H1 (cell line): ENCODE results near the gene YOD1. TPM values are rescaled to one million over a fixed set of nuclear protein-coding genes. Genes with fewer than 3 reads are reported as not detected.
A peak's percentile ranks its signal among the peaks of the same experiment; 100 is the strongest.

Source experiments
- CTCF ChIA-PET: fragments of 300-600 bp; sonication (Branson Sonifier 250); formaldehyde crosslinking; loops from one replicate; lab custom pipeline; 2021; ENCODE audit not compliant: partially characterized antibody; lab: Charles Lee
- POLR2A ChIA-PET: fragments of 300-600 bp; sonication (Branson Sonifier 250); formaldehyde crosslinking; loops from one replicate; lab custom pipeline; 2021; ENCODE audit warnings: inconsistent platforms; ENCODE audit not compliant: partially characterized antibody; lab: Charles Lee
- DNase-seq, 2 experiments: peaks; one replicate each; pipeline versions ENCODE4 v3.0.0 to v3.0.0-alpha.2; 2010 to 2022; ENCODE audit warnings: low spot score in 2 of 2, low read depth in 1 of 2, mixed read lengths in 1 of 2
- FAIRE-seq: peaks from 2 replicates; lab custom pipeline; 2011; peaks lifted over from hg19 to GRCh38; lab: Jason Lieb, UNC
- H2AFZ ChIP-seq: 2 replicates; pipeline ENCODE4 v1.8.1; 2012; ENCODE audit warnings: low read length, inconsistent platforms
- H2AK5ac ChIP-seq: 2 replicates; pipeline ENCODE4 v1.6.1; 2013; ENCODE audit warnings: low read depth, low read length
- H2BK120ac ChIP-seq: replicated peaks from 2 replicates; pipeline ENCODE3; 2013; ENCODE audit warnings: low read depth, low read length, inconsistent platforms
- H2BK12ac ChIP-seq: 2 replicates; pipeline ENCODE4 v1.6.1; 2013; ENCODE audit warnings: low read depth, low read length
- H2BK15ac ChIP-seq: 2 replicates; pipeline ENCODE4 v1.6.1; 2013; ENCODE audit warnings: low read length
- H2BK20ac ChIP-seq: 2 replicates; pipeline ENCODE4 v1.6.1; 2013; ENCODE audit warnings: low read length
- H2BK5ac ChIP-seq: 2 replicates; pipeline ENCODE4 v1.6.1; 2013; ENCODE audit warnings: low read depth, low read length
- H3K14ac ChIP-seq: 2 replicates; pipeline ENCODE4 v1.6.1; 2013; ENCODE audit warnings: inconsistent platforms; ENCODE audit not compliant: insufficient read length
- H3K18ac ChIP-seq: 2 replicates; pipeline ENCODE4 v1.6.1; 2013; ENCODE audit warnings: low read length; ENCODE audit errors: extremely low read depth
- H3K23ac ChIP-seq: 2 replicates; pipeline ENCODE4 v1.6.1; 2013; ENCODE audit warnings: inconsistent platforms; ENCODE audit not compliant: insufficient read length
- H3K23me2 ChIP-seq: 2 replicates; pipeline ENCODE4 v1.6.1; 2013; ENCODE audit warnings: low read depth, low read length
- H3K27ac ChIP-seq: 2 replicates; pipeline ENCODE4 v1.6.1; 2011; ENCODE audit warnings: low read depth, low read length, inconsistent platforms
- H3K27me3 ChIP-seq, 4 experiments: replicated peaks in 1 of 4; 1 replicate in 1 of 4; 2 replicates in 3 of 4; pipeline versions ENCODE4 v1.6.1 to v1.8.1; 2011 to 2013; ENCODE audit warnings: low read length in 3 of 4, mild to moderate bottlenecking in 3 of 4, inconsistent platforms in 2 of 4, mixed read lengths in 2 of 4, moderate library complexity in 1 of 4; ENCODE audit not compliant: control insufficient read depth in 3 of 4, insufficient read depth in 3 of 4; ENCODE audit errors: extremely low read depth in 1 of 4
- H3K36me3 ChIP-seq, 4 experiments: 2 replicates each; pipeline versions ENCODE4 v1.6.1 to v1.8.1; 2011 to 2013; ENCODE audit warnings: mild to moderate bottlenecking in 4 of 4, low read length in 3 of 4, moderate library complexity in 2 of 4, control low read depth in 1 of 4, inconsistent platforms in 1 of 4; ENCODE audit not compliant: insufficient read depth in 4 of 4, control insufficient read depth in 2 of 4
- H3K4ac ChIP-seq: replicated peaks from 2 replicates; pipeline ENCODE3; 2013; ENCODE audit warnings: low read length, low read depth, mixed read lengths, inconsistent platforms; ENCODE audit not compliant: insufficient read length
- H3K4me1 ChIP-seq, 4 experiments: replicated peaks in 1 of 4; 1 replicate in 1 of 4; 2 replicates in 3 of 4; pipeline versions ENCODE4 v1.6.1 to v1.8.1; 2011 to 2013; ENCODE audit warnings: low read length in 3 of 4, inconsistent platforms in 2 of 4, mixed read lengths in 1 of 4; ENCODE audit not compliant: insufficient read depth in 4 of 4, control insufficient read depth in 3 of 4
- H3K4me2 ChIP-seq, 2 experiments: 2 replicates each; pipeline versions ENCODE4 v1.6.1 to v1.8.1; 2011 to 2013; ENCODE audit warnings: low read depth in 2 of 2, low read length in 2 of 2, control low read depth in 1 of 2, inconsistent platforms in 1 of 2, mild to moderate bottlenecking in 1 of 2; ENCODE audit not compliant: insufficient read depth in 1 of 2
- H3K4me3 ChIP-seq, 4 experiments: fragments of 200-600, 300-600 bp in 1 of 4; sonication (generic), shearing (Covaris generic), sonication (Bioruptor Twin) in 1 of 4; 2 replicates each; pipeline versions ENCODE4 v1.5.1 to v1.8.1; 2011 to 2016; ENCODE audit warnings: low read length in 4 of 4, low read depth in 3 of 4, control low read depth in 2 of 4, inconsistent platforms in 2 of 4, mild to moderate bottlenecking in 2 of 4, mixed read lengths in 1 of 4, moderate library complexity in 1 of 4; ENCODE audit not compliant: insufficient read depth in 2 of 4; ENCODE audit errors: extremely low read depth in 1 of 4
- H3K56ac ChIP-seq: replicated peaks from 2 replicates; pipeline ENCODE3; 2013; ENCODE audit warnings: low read depth, mild to moderate bottlenecking, mixed read lengths, low read length, inconsistent platforms; ENCODE audit not compliant: insufficient read length
- H3K79me1 ChIP-seq: 2 replicates; pipeline ENCODE4 v1.6.1; 2013; ENCODE audit warnings: low read depth, low read length, control low read depth
- H3K79me2 ChIP-seq, 2 experiments: 2 replicates each; pipeline versions ENCODE4 v1.6.1 to v1.8.1; 2012 to 2013; ENCODE audit warnings: low read length in 2 of 2, mild to moderate bottlenecking in 2 of 2, inconsistent platforms in 1 of 2; ENCODE audit not compliant: insufficient read depth in 2 of 2, control insufficient read depth in 1 of 2
- H3K9ac ChIP-seq, 4 experiments: replicated peaks in 1 of 4; 1 replicate in 1 of 4; 2 replicates in 3 of 4; pipeline versions ENCODE4 v1.6.1 to v1.8.1; 2011 to 2013; ENCODE audit warnings: low read depth in 3 of 4, low read length in 3 of 4, control low read depth in 2 of 4, mild to moderate bottlenecking in 2 of 4, moderate library complexity in 2 of 4, inconsistent platforms in 1 of 4; ENCODE audit errors: extremely low read depth in 1 of 4
- H3K9me3 ChIP-seq, 2 experiments: 2 replicates each; pipeline versions ENCODE4 v1.6.1 to v1.8.1; 2012 to 2013; ENCODE audit warnings: mild to moderate bottlenecking in 2 of 2, moderate library complexity in 2 of 2, control low read depth in 1 of 2, inconsistent platforms in 1 of 2, low read depth in 1 of 2, low read length in 1 of 2, mixed read lengths in 1 of 2; ENCODE audit not compliant: insufficient read depth in 2 of 2
- H4K20me1 ChIP-seq, 2 experiments: replicated peaks in 1 of 2; 2 replicates each; pipeline versions ENCODE3 to v1.8.1; 2011 to 2013; ENCODE audit warnings: inconsistent platforms in 2 of 2, low read length in 2 of 2, mild to moderate bottlenecking in 1 of 2; ENCODE audit not compliant: insufficient read depth in 2 of 2, control insufficient read depth in 1 of 2
- H4K5ac ChIP-seq: 2 replicates; pipeline ENCODE4 v1.6.1; 2013; ENCODE audit warnings: low read length, low read depth, mixed read lengths, inconsistent platforms; ENCODE audit not compliant: insufficient read length
- H4K8ac ChIP-seq: 2 replicates; pipeline ENCODE4 v1.8.0; 2013; ENCODE audit warnings: mild to moderate bottlenecking, moderate library complexity, low read length, inconsistent platforms; ENCODE audit not compliant: insufficient read depth; ENCODE audit errors: extremely low read depth
- H4K91ac ChIP-seq: replicated peaks from 2 replicates; pipeline ENCODE3; 2013; ENCODE audit warnings: low read length, mixed read lengths, inconsistent platforms; ENCODE audit not compliant: insufficient read length
- ASH2L ChIP-seq: fragments of 200-600, 300-600 bp; sonication (generic); IDR thresholded peaks from one replicate; pipeline ENCODE4 v1.7.1; 2017; ENCODE audit warnings: low read length
- GABPA ChIP-seq: IDR thresholded peaks from 2 replicates; pipeline ENCODE4 v1.6.1; 2011; ENCODE audit warnings: mild to moderate bottlenecking, low read length, moderate library complexity, borderline replicate concordance; ENCODE audit not compliant: insufficient read depth
- HDAC2 ChIP-seq, 2 experiments: fragments of 300-600 bp in 1 of 2; sonication (generic) in 1 of 2; IDR thresholded peaks; 2 replicates each; pipeline ENCODE4 v1.6.1; 2011 to 2012; ENCODE audit warnings: low read depth in 2 of 2, low read length in 2 of 2, mild to moderate bottlenecking in 2 of 2, moderate library complexity in 2 of 2, borderline replicate concordance in 1 of 2, inconsistent platforms in 1 of 2
- NANOG ChIP-seq: IDR thresholded peaks from 2 replicates; pipeline ENCODE4 v1.6.1; 2011; ENCODE audit warnings: low read length, low read depth, mild to moderate bottlenecking, inconsistent platforms; ENCODE audit not compliant: insufficient read depth, poor library complexity, severe bottlenecking
- RBBP5 ChIP-seq: IDR thresholded peaks from 2 replicates; pipeline ENCODE4 v1.7.1; 2012; ENCODE audit warnings: low read depth, mild to moderate bottlenecking, inconsistent platforms, low read length, moderate library complexity, borderline replicate concordance
- SIN3A ChIP-seq, 2 experiments: IDR thresholded peaks in 1 of 2; conservative IDR thresholded peaks in 1 of 2; 2 replicates each; pipeline ENCODE4 v1.6.1; 2011 to 2012; ENCODE audit warnings: low read length in 2 of 2, improper control_type of control experiment in 1 of 2, low read depth in 1 of 2, mild to moderate bottlenecking in 1 of 2
- SP1 ChIP-seq: IDR thresholded peaks from 2 replicates; pipeline ENCODE4 v1.6.1; 2011; ENCODE audit warnings: low read depth, low read length
- SP2 ChIP-seq: IDR thresholded peaks from 2 replicates; pipeline ENCODE4 v1.6.1; 2012; ENCODE audit warnings: mild to moderate bottlenecking, low read length, inconsistent platforms
- WGBS, 2 experiments: shearing (Covaris generic) in 1 of 2; methylation state at CpG; one replicate each; pipeline versions ENCODE4 v1.1.6 to v1.1.7; 2013 to 2015; ENCODE audit warnings: low lambda C conversion rate in 2 of 2, mixed read lengths in 2 of 2, inconsistent platforms in 1 of 2, low coverage in 1 of 2, missing lambda C conversion rate in 1 of 2; ENCODE audit not compliant: insufficient replicate concordance in 2 of 2, insufficient coverage in 1 of 2, insufficient read length in 1 of 2; ENCODE audit errors: extremely low coverage in 1 of 2, missing lambda C conversion rate in 1 of 2; 5-methylcytosine and 5-hydroxymethylcytosine counted together
- polyA plus RNA-seq, 7 experiments: library from polyadenylated mRNA; depleted of rRNA in 3 of 7; stranded (reverse) in 5 of 7; unstranded in 2 of 7; fragments of >200 nt in 5 of 7; fragments of 200-250 nt in 2 of 7; gene quantifications; 1 replicate in 5 of 7; 2 replicates in 1 of 7; 4 replicates in 1 of 7; pipeline versions ENCODE4 v1.2.1 to v1.2.3, GENCODE V29; 2011 to 2013; ENCODE audit warnings: missing spikeins in 2 of 7, mixed read lengths in 2 of 7
- total RNA-seq: library from RNA; stranded (reverse); fragmentation: NEBNext Ultra II Directional; extraction: Animal tissue kit (Norgen Biotek cat#: 25700); gene quantifications from 2 replicates; pipeline ENCODE4 v1.2.1, GENCODE V29; 2021
- TF ChIP-seq, protein P1 (sequence below), 3 experiments: IDR thresholded peaks; 1 replicate in 2 of 3; 2 replicates in 1 of 3; pipeline versions ENCODE4 v1.5.1 to v1.6.1; 2011; ENCODE audit warnings: low read length in 3 of 3, mild to moderate bottlenecking in 3 of 3, inconsistent platforms in 2 of 3, low read depth in 1 of 3, moderate library complexity in 1 of 3; ENCODE audit not compliant: insufficient read depth in 1 of 3; ENCODE audit errors: control extremely low read depth in 1 of 3

The YOD1 gene
- total and polyA plus RNA-seq, 2 of the 8 experiments (the other 6 are each of a cell fraction or from before 2014, with no cell fraction given): 1.9 to 11.8 TPM

DNA sequence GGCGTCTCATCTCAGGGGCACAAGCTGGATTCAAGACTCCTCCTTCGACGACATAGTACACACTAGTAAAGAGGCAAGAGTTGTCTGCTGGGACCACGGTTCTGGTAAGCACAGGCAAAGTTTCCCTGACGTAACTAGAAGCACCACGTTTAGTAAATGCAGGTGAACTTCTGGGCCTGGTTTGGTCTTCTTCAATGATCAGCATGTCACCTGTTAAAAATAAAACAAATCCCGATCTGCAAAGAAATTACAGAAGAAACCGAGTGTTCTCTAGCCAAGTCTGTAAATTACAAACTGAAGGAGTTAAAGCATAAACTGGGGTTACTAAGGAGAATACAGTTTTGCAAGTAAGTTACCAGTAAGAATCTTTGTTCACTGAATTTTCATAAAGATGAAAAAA lies 1.5 kb downstream of the YOD1 start:
- H3K18ac ChIP-seq: no peak overlapping the region
- peaks cover 5% of the 10 kb centered on the region; the same call in 1 of the 2 replicates for H3K23me2 ChIP-seq
- peak overlapping the region in 1 of 2 experiments; percentile 73; a peak in 3 of 4 replicates for H3K4me2 ChIP-seq
- H3K27me3 ChIP-seq: no peaks in the 10 kb centered on the region
- H2BK20ac ChIP-seq: no peak overlapping the region
- 75% methylated on average over 8 of the region's 8 CpGs; no CpG with 5 or more reads in 1 of the 2 experiments for WGBS, 2 experiments
- peak overlapping the region; percentile 73 to 99 (median 99); a peak in 7 of 8 replicates for H3K4me3 ChIP-seq
- H3K4me1 ChIP-seq: peaks cover 0 to 8% (median 2%) of the 10 kb centered on the region in 4 experiments; a peak in 3 of 7 replicates
- no peak overlapping the region for H3K9ac ChIP-seq
- no peak overlapping the region for H3K23ac ChIP-seq
- H2BK15ac ChIP-seq: no peak overlapping the region
- H2AK5ac ChIP-seq: no peak overlapping the region
- peaks cover 9 to 12% of the 10 kb centered on the region in 2 experiments for H4K20me1 ChIP-seq
- CTCF ChIA-PET: interaction anchor here (0.8 to 4.2 kb wide), 18 partner anchors 9 to 375 kb away, joined by 3 to 40 read pairs (median 6); partner anchors contain the start of gene C1orf116
- no peak overlapping the region for H4K91ac ChIP-seq
- H3K27ac ChIP-seq: no peak overlapping the region
- no peaks in the 10 kb centered on the region for H3K9me3 ChIP-seq
- H4K8ac ChIP-seq: no peak overlapping the region
- no peak overlapping the region for H3K56ac ChIP-seq
- DNase-seq (no peak), FAIRE-seq (no peak)
- H3K79me1 ChIP-seq: no peaks in the 10 kb centered on the region; the same call in 1 of the 2 replicates
- H2BK12ac ChIP-seq: no peak overlapping the region
- POLR2A ChIA-PET: interaction anchor here (0.9 to 2.9 kb wide), 5 partner anchors 11 to 347 kb away, joined by 3 to 15 read pairs (median 3); partner anchors contain the start of gene C1orf116
- H3K4ac ChIP-seq: no peak overlapping the region
- H2BK5ac ChIP-seq: no peak overlapping the region
- H3K36me3 ChIP-seq: peaks cover 9 to 30% (median 10%) of the 10 kb centered on the region in 4 experiments
- H2AFZ ChIP-seq: no peak overlapping the region
- H2BK120ac ChIP-seq: no peak overlapping the region
- no peak overlapping the region for H3K14ac ChIP-seq
- peaks cover 3 to 59% of the 10 kb centered on the region in 2 experiments; a peak in 3 of 4 replicates for H3K79me2 ChIP-seq
- H4K5ac ChIP-seq: no peak overlapping the region
- TF ChIP-seq, protein P1, sequence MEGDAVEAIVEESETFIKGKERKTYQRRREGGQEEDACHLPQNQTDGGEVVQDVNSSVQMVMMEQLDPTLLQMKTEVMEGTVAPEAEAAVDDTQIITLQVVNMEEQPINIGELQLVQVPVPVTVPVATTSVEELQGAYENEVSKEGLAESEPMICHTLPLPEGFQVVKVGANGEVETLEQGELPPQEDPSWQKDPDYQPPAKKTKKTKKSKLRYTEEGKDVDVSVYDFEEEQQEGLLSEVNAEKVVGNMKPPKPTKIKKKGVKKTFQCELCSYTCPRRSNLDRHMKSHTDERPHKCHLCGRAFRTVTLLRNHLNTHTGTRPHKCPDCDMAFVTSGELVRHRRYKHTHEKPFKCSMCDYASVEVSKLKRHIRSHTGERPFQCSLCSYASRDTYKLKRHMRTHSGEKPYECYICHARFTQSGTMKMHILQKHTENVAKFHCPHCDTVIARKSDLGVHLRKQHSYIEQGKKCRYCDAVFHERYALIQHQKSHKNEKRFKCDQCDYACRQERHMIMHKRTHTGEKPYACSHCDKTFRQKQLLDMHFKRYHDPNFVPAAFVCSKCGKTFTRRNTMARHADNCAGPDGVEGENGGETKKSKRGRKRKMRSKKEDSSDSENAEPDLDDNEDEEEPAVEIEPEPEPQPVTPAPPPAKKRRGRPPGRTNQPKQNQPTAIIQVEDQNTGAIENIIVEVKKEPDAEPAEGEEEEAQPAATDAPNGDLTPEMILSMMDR (IDR thresholded peaks at IDR 0.05; ENCODE audit: control extremely low read depth in 1 of 3, insufficient read depth in 1 of 3, low read depth in 1 of 3, low read length in 3 of 3): no peak
- no peak for TF ChIP-seq RBBP5
- no peak for TF ChIP-seq SP2
- TF ChIP-seq SIN3A (conservative IDR thresholded peaks at IDR 0.05 in 1 of 2, IDR thresholded peaks at IDR 0.05 in 1 of 2; ENCODE audit: low read depth in 1 of 2, low read length in 2 of 2): no peak
- TF ChIP-seq HDAC2 (IDR thresholded peaks at IDR 0.05; ENCODE audit: borderline replicate concordance in 1 of 2, low read depth in 2 of 2, low read length in 2 of 2): no peak
- no peak for TF ChIP-seq NANOG
- TF ChIP-seq SP1: no peak
- TF ChIP-seq GABPA: no peak
- no peak for TF ChIP-seq ASH2L
